ENCODE results near the gene SPATA1.

Gene SPATA1

GRCh38 chr1:84597011-84597410 is 90.8 kb downstream of the SPATA1 start:
- no peak for DNase-seq

- no peak for DNase-seq
Observed at GRCh38 chr1:84598418-84598817, 92.2 kb downstream of the SPATA1 start.

DNA sequence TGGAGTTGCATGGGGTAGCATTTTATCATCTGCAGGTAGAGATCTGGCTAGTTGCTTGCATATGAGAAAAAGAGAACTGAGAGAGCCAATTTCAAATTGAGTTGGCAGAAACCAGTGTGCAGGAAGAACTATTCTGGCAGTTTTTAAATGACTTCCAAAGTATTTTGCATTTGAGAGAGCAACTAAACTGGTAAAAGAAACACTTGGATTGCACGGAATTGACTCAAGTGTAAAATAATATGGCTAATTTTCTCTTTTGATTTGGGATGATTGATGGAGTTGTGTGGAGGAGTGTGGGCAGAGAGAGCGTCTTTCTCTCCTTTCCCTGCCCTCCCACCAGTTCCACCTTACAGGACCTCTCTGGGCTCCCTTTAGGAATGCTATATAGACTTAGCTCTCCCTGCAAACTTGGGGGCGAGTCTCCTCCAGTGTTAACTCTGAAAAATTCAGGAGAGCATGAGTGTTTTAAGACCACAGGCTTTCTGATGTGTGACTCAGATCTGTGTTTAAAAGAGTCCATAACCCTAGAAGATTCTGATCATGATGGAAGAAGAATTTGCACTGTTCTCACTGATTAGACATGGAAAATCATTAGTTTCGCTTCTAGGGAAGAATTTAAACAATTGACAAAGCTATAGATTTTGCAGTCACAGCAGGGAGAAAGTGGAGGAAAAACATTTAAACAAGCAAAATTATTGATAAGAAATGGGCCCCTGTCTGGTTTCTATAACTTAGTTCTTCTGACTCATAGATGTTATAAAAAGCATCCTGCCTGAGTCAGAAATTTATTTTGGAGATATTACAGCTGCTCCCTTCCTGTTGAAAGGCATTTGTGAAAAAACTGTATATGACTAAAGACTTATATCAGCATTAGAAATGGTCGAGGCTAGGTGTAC is 92.9 kb downstream of the SPATA1 start:
- no peak for DNase-seq

DNA sequence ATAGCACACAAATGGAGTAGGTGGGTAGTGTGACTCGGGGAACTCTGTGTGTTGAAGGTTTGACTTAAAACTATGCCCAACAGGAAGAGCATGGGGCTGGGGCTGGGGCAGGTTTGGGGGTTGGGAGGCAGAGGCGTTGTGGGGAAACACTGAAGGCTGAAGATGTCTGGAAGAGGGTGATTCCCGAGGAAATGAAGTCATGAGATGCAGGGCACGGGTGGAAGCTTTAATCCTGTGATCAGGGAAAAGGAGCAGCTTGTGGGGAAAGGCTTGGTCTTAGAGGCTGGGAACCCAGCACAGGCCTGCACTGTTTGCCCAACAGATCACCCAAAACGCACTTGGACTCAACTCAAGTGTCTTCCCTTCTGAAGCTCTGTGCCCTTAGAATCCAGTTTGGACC is 94.6 kb downstream of the SPATA1 start:
- no peak for DNase-seq

- no peak for DNase-seq
Observed at GRCh38 chr1:84603223-84603622, 97.0 kb downstream of the SPATA1 start.

- no peak for DNase-seq
Observed at GRCh38 chr1:84603941-84604830, 98.0 kb downstream of the SPATA1 start.

DNA sequence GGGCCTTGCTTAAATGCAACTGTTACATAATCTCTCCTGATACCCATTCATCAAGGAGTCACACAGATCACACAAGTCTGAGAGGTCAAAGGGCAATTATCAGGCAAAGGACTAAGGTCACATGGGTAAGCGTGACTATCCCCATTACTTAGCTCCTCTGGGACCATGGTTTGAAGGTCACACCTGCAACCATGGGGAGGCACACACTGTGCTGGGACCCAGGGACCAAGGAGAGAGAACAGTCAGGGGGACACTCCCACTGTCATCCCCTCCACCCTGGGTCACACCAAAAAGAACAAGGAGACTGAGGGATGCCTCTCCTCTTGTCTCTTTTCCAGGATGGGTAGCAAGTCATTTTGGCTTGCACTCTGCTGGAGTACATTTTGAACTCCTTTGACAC is 99.0 kb downstream of the SPATA1 start:
- no peak for DNase-seq

- no peak for DNase-seq
Observed at GRCh38 chr1:84606977-84607376, 100.8 kb downstream of the SPATA1 start.

DNA sequence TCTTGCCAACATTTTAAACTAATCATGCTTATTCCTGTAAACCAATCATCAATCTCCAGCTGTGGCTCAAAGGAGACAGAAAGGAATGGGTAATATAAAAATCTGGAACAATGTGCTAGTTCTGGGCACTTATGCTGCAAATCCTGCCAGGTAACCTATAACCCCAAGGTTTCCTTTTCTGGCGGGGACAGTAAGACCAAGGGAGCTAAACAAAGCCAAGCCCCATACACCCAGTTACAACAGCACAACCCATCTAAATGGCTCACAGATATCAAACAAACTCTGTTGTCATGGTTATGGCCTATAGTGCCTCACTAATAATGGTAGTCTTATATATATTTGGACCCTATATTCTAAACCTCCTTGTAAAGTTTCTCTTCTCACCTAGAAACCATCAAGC is 104.9 kb downstream of the SPATA1 start:
- DNase-seq, result no peak

GRCh38 chr1:84611796-84612195 is 105.6 kb downstream of the SPATA1 start:
- no peak for DNase-seq

- DNase-seq, result no peak
Observed at GRCh38 chr1:84613026-84613425, 106.8 kb downstream of the SPATA1 start.

GRCh38 chr1:84613887-84614286 is 107.7 kb downstream of the SPATA1 start:
- DNase-seq, result no peak

- DNase-seq, result no peak
Observed at GRCh38 chr1:84615790-84616189, 109.6 kb downstream of the SPATA1 start.
